Urothelium cell line (cell line): ENCODE measurements around the gene FBXW8.

ENCODE experiments used
- DNase-seq: peaks from one replicate; pipeline ENCODE4 v3.0.0; 2011; ENCODE audit warnings: low spot score, mixed read lengths
- FAIRE-seq: peaks from 2 replicates; lab custom pipeline; 2011; peaks lifted over from hg19 to GRCh38; lab: Jason Lieb, UNC

Gene FBXW8, protein sequence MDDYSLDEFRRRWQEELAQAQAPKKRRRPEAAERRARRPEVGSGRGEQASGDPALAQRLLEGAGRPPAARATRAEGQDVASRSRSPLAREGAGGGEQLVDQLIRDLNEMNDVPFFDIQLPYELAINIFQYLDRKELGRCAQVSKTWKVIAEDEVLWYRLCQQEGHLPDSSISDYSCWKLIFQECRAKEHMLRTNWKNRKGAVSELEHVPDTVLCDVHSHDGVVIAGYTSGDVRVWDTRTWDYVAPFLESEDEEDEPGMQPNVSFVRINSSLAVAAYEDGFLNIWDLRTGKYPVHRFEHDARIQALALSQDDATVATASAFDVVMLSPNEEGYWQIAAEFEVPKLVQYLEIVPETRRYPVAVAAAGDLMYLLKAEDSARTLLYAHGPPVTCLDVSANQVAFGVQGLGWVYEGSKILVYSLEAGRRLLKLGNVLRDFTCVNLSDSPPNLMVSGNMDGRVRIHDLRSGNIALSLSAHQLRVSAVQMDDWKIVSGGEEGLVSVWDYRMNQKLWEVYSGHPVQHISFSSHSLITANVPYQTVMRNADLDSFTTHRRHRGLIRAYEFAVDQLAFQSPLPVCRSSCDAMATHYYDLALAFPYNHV

DNA sequence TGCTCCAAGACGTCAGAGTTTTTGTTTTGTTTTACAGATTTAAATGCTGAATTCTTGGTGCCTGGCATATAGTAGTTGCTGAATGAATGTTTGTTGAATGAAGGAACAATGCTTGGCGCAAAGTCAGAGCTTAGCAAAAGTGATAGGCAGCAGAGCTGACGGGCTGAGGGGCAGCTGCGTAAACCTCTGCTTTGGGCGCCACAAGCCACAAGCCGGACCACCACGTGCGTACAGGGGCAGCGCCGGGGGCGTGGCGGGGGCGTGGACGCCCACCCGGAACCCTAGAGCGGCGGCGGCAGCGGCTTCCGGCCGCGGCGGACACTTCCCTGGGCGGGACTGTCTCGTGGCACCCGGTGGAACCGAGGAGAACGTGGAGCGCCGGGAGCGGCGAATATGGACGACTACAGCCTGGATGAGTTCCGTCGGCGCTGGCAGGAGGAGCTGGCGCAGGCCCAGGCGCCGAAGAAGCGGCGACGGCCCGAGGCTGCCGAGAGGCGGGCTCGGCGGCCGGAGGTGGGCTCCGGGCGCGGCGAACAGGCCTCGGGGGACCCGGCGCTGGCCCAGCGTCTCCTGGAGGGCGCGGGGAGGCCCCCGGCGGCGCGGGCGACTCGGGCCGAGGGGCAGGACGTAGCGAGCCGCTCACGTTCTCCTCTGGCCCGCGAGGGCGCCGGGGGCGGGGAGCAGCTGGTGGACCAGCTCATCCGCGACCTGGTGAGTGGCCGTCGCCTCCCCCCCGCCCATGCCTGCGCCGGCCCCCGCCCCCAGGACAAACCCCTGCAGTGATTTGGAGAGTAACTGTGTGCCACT lies at the start of gene FBXW8:
TSS of gene FBXW8 (plus strand) at position 306 of the 807 bp plus-strand sequence. CDS start at position 394, 88 bp downstream.
- DNase-seq: peak; percentile 89

DNA sequence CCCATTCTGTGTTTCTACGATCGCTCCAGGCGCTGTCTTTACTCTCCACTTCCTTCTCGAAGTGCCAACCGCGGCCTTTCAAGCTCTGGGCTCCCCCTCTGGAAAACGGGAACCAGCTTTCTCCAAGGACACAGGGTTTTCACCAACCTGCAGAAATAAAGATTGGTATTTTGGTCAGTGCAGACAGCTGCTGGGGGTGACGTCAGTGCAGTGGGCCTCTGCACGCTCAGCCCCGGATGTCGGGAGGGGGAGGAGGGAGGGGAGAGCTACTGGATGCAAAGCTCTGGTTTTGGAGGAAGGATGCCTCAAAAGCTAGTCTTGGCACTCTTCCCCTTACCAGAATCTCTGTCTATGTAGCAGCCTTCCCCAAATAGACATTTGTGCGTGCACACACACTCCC lies 49.4 kb upstream of the FBXW8 start:
- DNase-seq (peak; percentile 85), FAIRE-seq (no peak)

More for the DNA sequence above, at the start of gene FBXW8:
- peak; percentile 85 for FAIRE-seq

DNA sequence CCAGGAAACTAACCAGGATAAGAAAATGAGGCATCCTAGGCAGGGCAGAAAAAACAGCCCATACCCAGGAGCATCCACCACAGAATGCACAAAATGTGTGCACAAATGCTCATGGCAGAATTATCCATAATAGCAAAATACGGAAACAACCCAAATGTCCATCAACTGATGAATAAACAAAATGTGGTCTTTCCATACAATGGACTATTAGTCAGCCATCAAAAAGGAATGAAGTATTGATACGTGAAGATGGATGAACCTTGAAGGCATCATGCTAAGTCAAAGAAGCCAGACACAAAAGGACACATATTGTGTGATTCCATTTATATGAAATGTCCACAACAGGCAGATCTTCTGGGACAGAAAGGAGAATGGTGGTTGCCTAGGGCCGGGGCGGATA lies 48.6 kb upstream of the FBXW8 start:
- FAIRE-seq (no peak), DNase-seq (no peak)

DNA sequence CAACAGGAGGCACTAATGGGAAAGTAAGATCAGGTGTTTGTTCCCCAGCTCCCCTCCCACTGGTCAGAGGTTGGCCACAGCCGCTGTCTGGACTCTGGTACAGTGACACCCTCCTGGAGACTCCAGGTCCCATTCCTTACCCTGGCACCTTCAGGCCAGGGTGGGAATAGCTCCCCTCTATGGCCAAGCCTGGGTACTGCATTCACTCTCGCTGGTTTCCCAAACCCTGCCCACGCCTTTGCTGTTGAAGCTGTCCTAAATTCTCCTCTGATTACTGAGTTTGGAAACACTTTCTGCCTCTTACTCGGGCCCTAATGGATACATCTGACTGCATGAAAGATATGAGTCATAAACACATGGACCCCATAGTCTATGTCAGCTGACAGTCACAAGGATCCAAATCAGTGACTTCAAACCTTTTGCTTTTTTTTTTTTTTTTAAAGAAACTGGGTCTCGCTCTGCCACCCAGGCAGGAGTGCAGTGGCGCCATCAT lies 47.4 kb upstream of the FBXW8 start:
- FAIRE-seq (no peak), DNase-seq (no peak)

DNA sequence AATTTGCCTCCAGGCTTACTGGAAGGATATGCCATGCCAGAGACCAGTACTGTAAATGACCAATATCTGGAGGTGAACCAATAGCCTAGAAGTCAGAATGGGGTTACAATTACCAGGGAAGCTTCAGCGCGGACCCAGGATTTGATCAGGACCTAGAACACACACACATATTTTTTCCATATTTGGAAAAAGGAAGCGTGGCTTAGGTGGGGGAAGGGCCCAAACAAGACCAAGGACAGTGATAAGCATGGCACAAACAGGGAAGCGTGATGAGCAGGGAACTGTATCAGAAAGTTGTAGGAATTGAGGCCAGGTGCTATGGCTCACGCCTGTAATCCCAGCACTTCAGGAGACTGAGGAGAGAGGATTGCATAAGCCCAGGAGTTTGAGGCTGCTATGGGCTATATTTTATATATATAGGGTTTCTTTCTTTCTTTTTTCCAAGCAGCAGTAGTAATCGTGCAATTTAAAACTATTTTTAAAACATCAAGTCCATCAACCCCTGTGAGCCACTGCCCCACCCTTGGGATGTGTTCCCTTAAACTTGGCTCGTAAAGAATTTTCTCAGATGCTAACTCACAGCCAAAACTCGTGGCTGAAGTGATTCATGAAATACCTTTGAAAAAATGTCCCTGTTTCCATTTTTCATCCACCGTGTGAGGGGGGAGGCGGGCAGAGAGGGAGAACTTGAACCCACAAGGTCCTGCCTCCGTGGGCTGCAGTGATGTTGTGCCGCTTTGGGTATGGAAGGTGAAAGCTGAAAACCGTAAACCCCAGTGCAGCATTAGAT lies 46.2 kb upstream of the FBXW8 start:
- FAIRE-seq (no peak), DNase-seq (peak; percentile 77)

DNA sequence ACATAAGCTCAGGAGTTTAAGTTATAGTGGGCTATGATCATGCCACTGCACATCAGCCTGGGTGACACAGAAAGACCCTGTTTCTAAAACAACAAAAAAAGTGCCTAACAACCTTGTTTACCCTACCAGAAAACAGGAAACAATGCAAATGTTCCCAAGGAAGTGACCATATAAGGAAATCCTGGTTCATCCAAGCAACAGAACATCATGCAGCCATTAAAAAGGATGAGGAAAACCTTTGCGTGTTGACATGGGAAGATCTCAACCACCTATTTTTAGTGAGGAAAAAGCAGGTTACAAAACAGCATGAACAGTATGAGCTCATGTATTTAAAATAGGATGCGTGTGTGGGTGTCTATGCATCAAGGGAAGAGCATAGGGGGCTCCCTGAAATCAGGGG lies 43.2 kb upstream of the FBXW8 start:
- FAIRE-seq (no peak), DNase-seq (no peak)

DNA sequence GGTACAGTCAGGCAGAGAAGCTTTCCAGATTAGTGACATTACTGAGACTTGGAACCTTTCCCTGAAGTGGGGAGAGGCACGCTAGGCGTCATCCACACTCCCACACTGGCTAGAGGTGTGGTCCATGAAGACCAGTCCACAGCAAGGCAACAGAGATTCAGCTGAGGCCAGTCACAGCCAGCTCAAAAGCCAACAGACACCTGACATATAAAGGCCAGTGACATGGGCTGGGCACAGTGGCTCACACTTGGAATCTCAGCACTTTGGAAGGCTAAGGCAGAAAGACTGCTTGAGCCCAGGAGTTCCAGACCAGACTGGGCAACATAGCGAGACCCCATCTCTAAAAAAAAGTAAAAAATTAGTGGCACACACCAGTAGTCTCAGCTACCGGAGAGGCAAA lies 40.4 kb upstream of the FBXW8 start:
- FAIRE-seq (no peak), DNase-seq (no peak)

DNA sequence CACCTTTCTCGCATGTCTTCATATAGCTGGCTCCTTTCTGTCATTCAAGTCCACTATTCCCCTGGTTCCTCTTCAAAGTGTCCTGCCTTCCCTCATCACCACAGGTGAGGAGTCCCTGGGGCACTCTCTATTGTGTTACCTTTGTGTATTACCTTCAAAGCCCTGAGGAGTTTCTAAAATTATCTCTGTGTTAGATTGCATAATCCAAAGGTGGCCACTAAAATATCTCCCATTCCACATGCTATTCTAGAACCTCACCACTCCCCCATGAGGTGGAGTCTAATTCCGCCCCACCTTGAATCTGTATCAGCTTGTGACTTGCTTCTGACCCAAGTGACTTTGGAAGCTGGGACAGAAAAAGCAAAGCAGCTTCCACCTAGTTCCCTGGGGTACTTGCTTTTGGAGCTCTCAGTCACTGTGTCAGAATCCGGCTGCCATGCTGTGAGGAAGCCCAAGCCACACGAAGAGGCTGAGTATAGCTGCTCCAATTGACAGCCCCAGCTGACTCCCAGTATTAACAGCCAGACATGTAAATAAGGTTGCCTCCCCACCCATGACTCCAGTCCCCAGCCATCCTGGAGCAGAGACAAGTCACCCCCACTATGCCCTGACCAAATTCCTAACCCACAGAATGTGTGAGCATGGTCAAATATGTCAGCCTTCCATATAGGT lies 36.3 kb upstream of the FBXW8 start:
- DNase-seq: no peak
- FAIRE-seq: no peak

DNA sequence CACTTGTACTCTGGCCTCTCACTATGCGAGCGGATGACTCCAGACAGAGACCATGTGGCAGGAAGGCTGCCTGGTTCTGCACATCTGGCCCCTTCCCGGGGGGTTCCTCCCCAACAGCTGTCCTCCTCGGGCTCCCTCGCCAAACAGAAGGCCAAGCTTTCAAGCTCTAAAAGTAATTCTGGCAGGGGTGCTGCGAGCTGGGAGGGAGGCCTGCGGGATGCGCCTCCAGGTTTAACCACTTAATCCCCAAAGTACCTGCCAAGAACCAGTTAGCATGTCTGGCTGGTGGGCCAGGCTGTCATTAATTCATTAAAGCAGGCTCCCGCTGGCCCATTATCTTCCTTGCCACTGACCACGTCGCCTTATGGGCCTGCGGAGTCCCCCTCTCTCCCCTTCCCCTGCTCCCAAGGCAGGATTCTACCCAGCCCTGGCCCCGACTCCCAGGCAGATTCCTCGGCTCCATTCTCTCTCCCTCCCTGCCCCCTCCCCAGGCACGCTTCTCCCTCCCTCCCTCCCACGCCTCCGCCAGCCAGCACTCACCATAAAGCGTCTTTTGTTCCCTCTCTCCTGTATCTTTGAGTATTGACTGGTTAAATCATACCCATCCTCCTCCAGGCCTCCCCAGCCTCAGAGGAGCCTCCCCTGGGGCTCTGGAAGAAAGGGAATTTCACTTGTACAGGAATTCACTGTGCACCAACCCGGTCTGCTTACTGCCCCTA lies 34.4 kb upstream of the FBXW8 start:
- DNase-seq: peak; percentile 73
- FAIRE-seq: no peak

DNA sequence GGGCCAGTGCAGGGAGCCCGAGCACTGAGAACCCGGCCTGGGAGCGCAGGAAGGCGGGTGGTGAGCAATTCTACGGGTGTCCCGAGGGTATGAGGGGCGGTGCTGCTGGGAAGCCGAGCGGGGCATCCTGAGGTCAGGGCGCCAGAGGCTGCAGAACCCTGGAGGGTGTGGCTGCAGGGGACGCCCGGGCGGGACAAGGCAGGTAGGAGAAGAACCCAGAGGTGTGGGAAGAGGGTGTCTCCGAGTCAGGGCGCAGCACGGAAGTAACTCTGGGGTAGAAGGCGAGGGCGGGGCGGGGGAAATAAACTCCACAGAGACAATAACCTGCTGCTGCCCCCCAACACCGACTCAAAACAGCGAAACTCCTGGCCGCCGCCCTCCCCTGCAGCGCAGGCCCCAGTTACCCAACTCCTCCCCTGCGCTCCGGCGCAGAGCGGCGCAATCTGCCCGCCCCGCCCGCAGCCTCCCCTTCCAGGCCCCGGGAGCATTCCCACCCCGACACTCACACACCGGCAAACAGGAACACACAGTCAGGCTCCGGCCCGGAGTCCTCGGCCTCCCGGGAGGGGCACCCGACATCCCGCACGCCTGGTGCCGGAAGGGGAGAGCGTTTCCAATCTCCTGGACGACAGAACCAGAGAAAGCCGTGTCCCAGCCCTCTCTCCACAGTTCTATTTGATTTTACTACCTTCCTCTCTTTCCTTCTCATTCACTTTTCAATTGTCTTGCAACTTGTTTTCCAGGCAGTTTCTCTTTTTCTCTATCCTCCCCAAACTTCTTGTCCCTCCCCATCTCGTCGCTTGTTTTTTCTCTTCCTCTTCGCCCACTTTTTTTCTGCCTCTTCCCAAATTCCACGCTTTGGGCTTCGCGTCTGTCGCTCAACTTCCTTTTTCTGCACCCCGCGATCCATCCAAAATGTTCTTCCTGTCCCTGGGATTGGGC lies 31.9 kb upstream of the FBXW8 start:
- peak; percentile 43 for DNase-seq
- no peak for FAIRE-seq

DNA sequence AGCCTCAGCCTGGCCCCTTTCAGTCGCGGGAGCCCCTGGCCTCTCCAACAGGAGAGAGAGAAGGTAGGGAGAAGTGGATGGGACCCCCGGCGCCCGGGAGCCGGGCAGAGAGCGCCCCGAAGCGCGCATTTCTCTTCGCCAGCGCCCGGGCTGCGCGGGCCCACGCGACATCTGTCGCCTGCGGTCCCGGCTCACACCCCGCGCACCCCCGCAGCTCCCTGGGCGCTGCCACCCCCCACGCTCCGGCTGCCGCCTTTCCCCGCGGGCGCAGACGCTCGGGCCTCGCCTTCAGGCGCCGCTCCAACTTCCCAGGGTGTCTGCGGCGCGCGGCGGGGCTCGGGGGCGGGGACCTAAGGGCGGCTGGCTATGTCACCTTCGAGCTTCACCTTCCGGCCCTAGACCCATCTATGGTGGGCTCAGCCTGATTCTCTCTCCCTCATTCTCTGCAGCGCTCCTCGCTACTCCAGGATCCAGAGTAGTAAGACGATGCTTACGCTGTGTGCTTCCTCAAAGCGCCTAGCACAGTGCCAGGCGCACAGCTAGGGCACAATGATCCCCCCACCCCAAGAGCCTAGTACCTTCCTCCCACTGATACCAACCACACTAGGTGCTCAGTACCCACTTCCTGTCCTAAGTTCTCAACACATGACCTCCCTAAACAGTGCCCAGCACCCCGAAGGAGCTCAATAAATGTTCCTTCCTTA lies 31.1 kb upstream of the FBXW8 start:
- no peak for FAIRE-seq
- DNase-seq: no peak

DNA sequence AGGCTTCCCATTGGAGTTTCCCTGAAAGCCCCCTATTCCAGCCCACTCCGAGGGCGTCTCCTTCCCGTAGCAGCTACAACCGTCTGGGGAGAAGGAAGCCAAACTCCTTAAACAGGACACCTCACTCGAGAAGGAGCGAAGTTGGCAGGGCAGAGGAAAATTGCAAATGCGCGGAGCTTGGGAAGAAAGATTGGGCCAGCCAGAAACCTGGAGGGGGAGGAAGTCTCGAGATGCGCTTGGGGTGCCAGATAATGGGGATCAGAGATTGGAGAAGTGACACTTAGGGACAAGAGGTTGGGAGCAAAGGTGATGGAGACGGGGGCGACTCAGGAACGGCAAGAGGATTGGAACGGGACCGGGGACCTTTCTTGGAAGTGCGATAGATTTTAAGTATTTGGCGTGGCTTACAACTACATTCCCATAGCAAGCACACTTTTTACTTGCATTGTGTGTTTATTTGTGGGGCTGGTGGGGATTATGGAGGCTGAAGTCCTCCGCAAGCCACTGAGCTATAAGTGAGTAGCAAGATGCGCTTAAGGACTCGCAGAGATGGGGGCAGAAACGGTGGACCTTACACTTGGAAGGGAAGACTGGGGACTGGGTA lies 30.4 kb upstream of the FBXW8 start:
- DNase-seq: no peak
- FAIRE-seq: no peak

DNA sequence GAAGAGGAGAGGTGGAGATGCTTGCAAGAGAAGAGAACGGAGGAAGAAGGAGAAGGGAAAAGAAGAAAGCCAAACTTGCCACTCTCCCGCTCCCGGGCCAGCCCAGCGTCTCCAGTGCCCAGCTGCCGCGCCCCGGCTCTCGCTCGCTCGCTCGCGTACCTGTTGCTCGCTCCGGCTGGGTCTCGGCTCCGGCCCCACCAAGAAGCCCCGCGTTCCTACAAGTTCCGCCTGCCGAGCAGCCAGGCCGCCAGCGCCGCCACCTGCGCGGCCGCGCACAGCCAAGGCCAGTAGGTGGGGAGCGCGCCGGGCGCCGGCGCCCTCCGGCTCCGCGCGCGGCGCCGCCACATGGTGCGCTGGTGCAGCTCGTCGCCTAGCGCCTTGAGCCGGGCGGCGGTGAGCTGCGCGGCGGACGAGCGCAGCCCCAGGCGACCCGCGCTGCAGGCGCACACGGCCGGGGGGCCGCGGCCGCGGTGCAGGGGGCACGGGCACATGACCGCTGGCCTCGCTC lies 29.9 kb upstream of the FBXW8 start:
- FAIRE-seq (no peak), DNase-seq (peak; percentile 68)

DNA sequence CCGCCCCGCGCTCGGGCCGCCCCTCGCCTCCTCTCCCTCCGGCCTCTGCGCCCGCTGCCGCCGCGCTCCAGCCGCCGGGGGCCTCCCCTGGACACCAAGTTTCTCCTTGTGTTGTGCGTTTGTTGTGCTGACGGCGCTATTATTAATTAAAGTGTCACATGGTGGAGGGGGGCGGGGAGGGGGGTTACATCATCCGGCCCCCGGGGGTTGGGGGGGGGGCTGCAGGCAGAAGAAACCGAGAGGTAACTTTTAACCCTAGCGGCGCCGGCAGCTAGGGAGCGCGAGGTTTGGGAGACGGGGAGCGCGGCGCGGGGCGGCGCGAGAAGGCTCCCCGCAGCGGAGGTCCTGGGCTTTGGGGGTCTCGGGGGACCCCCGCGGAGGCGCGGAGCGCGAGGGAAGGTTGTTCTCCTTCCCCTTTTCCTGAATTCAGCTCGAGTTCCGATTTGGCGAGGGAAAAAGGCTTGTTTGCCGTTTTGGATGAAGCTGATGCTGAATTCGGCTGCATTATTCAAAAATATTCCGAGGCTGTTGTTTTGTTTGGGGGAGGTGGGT lies 29.3 kb upstream of the FBXW8 start, which contains the start of gene HRK:
TSS of gene HRK (minus strand) at position 117 of the 552 bp plus-strand sequence. CDS start 134 bp downstream, outside the sequence.
- DNase-seq: peak; percentile 53
- no peak for FAIRE-seq

DNA sequence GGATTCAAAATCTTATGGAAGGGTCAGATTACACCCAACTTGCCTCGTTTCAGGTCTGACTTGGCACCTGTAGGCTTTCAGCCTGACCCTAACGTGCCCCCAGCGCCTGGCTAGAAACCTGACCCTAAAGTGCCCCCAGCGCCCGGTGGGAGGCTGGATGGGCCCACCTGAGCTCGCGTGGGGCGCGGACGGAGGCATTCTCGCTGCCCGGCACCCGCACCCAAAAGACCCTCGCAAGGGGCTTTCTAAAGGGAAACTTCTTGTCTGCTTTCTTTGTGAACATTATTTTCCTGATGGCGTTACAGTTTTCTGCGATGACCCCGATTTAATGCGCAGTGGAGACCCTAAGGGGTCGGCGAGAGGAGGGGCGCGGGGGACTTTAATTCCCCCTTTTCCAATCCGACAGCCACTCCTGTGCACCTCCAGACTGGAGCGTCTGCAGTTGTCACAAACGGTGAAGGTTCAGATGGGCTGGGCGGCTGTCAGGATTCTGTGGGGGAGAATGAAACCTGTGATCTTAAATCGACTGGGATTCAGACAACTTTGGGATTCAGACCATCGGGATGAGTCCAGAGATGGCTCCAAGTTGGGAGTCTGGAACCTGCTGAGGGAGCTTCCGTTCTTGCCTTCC lies 28.8 kb upstream of the FBXW8 start:
- FAIRE-seq: no peak
- DNase-seq: no peak

DNA sequence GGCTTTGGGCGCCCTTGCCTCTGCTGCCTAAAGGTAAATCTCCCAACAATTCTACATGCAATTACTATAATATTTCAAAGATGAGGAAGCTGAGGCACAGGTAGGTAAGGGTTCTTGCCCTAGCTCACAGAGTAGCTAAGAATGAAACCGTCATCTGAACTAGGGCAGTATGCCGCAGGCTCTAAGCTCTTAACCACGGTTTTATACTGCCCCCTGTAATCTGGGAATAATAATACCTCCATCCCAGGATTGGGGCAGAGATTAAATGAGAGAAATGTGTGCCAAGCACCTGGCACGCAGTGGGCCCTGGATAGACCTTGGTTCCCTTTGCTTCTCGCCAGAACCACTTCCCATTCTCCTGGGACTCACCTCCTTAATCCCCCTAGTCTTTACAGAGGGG lies 28.0 kb upstream of the FBXW8 start:
- FAIRE-seq: no peak

More for the DNA sequence above, 28.0 kb upstream of the FBXW8 start:
- DNase-seq: no peak
